NCI-H1092 treated with DMSO at 0.1 percent for 48 hours (cell line): ENCODE results near the gene MID1.

ENCODE experiments used
- DNase-seq: peaks from one replicate; lab custom pipeline; 2025; lab: John Stamatoyannopoulos, UW

The MID1 gene

GRCh38 chrX:10529344-10529743 lies 91.0 kb downstream of the MID1 start:
- no peak for DNase-seq

GRCh38 chrX:10526451-10526850 lies 93.9 kb downstream of the MID1 start:
- no peak for DNase-seq

- DNase-seq: no peak
Observed at GRCh38 chrX:10525381-10526120, 94.8 kb downstream of the MID1 start.

- DNase-seq: no peak
Observed at GRCh38 chrX:10524578-10524977, 95.8 kb downstream of the MID1 start.

GRCh38 chrX:10519761-10520160 lies 100.6 kb downstream of the MID1 start:
- DNase-seq: no peak

GRCh38 chrX:10519278-10519677 lies 101.1 kb downstream of the MID1 start:
- no peak for DNase-seq

GRCh38 chrX:10518073-10518472 lies 102.3 kb downstream of the MID1 start:
- no peak for DNase-seq

- DNase-seq: no peak
Observed at GRCh38 chrX:10516781-10517322, 103.5 kb downstream of the MID1 start.

- no peak for DNase-seq
Observed at GRCh38 chrX:10514891-10515290, 105.5 kb downstream of the MID1 start.

- DNase-seq: no peak
Observed at GRCh38 chrX:10513974-10514373, 106.4 kb downstream of the MID1 start.

GRCh38 chrX:10512741-10513140 lies 107.6 kb downstream of the MID1 start:
- no peak for DNase-seq

- no peak for DNase-seq
Observed at GRCh38 chrX:10512258-10512657, 108.1 kb downstream of the MID1 start.

GRCh38 chrX:10509397-10509796 lies 111.0 kb downstream of the MID1 start:
- DNase-seq: no peak

GRCh38 chrX:10508891-10509290 lies 111.5 kb downstream of the MID1 start:
- DNase-seq: no peak

GRCh38 chrX:10507876-10508275 lies 112.5 kb downstream of the MID1 start:
- no peak for DNase-seq

GRCh38 chrX:10507181-10507580 lies 113.2 kb downstream of the MID1 start:
- no peak for DNase-seq

GRCh38 chrX:10506781-10507180 lies 113.6 kb downstream of the MID1 start:
- DNase-seq: no peak

- no peak for DNase-seq
Observed at GRCh38 chrX:10505726-10506125, 114.7 kb downstream of the MID1 start.

GRCh38 chrX:10502961-10503360 lies 117.4 kb downstream of the MID1 start:
- no peak for DNase-seq

GRCh38 chrX:10501611-10502010 lies 118.8 kb downstream of the MID1 start:
- DNase-seq: no peak

- no peak for DNase-seq
Observed at GRCh38 chrX:10496345-10496965, 123.9 kb downstream of the MID1 start.

GRCh38 chrX:10495677-10496076 lies 124.7 kb downstream of the MID1 start:
- DNase-seq: no peak

GRCh38 chrX:10492250-10492649 lies 128.1 kb downstream of the MID1 start:
- DNase-seq: no peak

- no peak for DNase-seq
Observed at GRCh38 chrX:10486373-10486772, 134.0 kb downstream of the MID1 start.
